RKO (cell line): Measurements from ENCODE around the gene CHPF.

Experiments
- DNase-seq: peaks from one replicate; pipeline ENCODE4 v3.0.0-alpha.2; 2016; ENCODE audit warnings: low spot score

CHPF gene

DNA sequence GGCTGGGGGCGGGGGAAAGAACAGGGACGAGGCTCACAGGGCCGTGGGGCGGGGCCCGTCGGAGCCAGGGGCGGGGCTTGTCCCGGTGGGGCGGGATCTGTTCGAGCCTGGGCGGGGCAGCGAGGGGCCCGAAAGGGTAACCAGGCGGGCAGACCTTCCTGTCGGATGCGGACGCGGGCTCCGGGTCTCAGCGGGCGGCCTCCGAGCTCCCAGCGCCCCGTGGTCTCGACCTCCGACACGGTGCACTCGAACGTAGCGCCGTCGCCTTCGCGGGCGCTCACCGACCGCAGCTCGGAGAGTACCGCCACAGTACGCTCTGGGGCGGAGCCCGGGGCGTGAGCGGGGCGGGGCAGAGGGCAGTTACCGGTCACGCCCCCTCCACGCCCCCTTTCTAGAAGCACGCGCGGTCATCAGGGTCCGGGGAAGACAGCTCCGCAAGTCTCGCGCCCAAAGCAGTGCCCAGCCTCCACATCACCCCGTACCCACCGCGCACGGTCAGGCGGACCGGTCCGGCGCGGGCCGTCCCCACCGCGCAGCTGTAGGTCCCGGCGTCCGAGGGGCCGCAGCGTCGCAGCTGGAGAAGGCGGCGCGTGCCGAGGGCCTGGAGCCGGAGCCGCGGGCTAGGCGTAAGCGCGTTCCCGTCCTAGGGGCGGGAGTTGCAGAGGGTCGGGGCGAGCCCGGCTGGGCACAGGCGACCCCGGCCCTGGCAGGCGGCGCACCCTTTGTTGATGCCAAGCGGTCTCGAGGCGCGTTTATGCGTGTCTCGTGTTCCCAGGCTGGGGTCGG lies 9.0 kb upstream of the CHPF start:
- DNase-seq: no peak

- DNase-seq: no peak
Measured at GRCh38 chr2:219551441-219552381, 8.1 kb upstream of the CHPF start.

DNA sequence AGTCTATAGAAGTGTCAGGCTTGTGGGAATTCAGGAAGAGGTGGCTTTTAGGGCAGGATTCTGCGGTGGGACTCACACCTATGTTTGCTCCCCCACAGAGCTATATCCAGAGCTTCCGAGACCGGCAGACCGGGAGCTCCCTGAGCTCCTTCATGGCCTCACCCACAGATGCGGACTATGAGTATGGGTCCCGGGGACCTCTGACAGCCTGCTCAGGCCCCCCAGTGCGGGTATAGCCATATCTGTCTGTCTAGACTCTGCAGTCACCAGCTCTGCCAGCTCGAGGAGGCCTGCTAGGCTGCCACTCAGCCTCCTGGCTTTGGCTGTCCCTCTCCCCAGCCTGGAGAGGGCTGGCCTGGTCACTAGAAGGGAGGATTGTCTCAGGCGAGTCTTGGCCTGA lies 6.0 kb upstream of the CHPF start:
- DNase-seq: no peak

- no peak for DNase-seq
Measured at GRCh38 chr2:219548990-219549389, 5.4 kb upstream of the CHPF start.

GRCh38 chr2:219547621-219548020 lies 4.0 kb upstream of the CHPF start:
- no peak for DNase-seq

- DNase-seq: no peak
Measured at GRCh38 chr2:219545943-219546352, 2.3 kb upstream of the CHPF start.

GRCh38 chr2:219545295-219545942 lies 1.8 kb upstream of the CHPF start:
- DNase-seq: no peak

GRCh38 chr2:219544567-219544966 lies 958 bp upstream of the CHPF start:
- DNase-seq: no peak

DNA sequence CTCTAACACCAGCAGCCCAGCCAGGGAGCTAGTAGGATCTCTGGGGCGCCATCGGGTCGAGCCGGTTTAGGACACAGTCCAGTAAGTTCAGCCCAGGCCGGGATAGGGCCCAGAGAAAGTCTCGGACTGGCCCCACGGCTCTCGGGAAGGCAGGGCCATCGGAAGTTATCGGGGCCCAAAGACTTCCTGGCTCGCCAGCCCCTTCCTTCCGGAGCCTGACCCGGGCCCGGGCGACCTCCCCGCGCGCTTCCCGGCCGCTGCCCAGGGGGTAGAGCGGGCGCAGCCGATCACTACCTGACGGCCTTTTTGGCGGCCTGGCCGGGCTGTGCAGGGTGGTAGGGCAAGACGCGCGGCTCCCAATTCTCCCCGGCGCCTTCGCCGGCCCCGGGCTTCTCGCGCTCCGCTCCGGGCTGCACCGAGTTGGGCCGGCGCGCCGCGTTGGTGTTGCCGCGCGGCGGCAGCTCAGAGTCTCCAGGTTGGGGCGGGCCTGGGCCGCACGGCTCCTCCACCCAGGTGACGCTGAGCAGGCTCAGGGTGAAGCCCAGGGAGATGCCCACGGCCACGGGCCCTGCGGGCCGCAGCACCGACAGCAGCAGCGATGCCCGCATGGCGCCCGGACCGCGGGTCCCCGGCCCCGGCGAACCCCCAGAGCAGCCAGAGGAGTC lies 546 bp downstream of the CHPF start:
- DNase-seq: peak; percentile 62

DNA sequence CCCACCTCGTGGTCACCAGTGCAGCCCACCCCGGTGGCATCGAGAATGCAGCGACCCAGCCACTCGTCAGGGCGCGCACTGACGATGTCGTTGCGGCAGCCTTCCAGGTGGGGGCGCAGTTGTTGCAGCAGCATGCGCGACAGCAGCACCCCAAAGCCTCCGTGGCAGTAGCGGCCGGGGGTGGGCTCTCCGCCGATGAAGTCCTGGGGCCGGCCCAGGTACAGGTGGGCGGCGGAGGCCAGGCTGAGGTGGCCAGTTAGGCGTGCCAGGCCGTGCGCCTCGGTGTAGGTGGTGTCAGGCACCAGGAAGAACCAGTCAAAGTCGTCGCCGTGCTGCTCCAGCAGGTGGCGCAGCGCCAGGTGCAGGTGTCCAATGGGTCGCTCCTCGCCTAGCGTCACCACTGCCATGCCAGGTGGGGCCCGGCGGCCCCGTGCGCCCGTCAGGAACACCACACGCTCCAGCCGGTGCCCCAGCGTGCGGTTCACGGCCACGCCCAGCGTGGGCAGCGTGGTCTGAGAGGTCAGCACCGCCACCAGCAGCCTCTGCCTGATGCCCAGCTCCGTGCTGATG lies 1.9 kb downstream of the CHPF start:
- peak; percentile 77 for DNase-seq

GRCh38 chr2:219540784-219541504 lies 2.7 kb downstream of the CHPF start:
- DNase-seq: peak; percentile 12

- no peak for DNase-seq
Measured at GRCh38 chr2:219539926-219540678, 3.5 kb downstream of the CHPF start.

GRCh38 chr2:219538956-219539788 lies 4.4 kb downstream of the CHPF start:
- no peak for DNase-seq

DNA sequence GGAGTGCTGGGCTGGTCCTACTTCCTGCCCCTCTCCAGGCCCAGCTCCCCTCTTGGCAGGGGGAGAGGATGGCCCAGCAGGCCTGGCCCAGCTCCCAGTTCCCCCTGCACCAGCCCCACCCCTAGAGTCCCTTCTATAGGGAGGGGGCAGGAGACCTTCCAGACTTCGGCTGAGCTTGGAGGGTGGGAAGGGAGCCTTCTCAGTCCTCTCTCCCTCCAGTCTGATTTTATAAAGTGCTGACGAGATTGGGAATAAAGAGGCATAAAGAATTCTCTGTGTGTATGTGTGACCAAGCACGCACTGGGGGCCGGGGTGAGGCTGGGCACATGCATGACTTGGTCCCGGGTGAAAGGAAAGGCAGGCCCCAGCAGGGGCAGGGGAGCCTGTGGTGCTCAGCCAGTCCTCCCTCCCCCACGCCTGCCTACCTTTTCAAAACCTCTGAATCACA lies 5.1 kb downstream of the CHPF start:
- no peak for DNase-seq

- DNase-seq: no peak
Measured at GRCh38 chr2:219537657-219538488, 5.7 kb downstream of the CHPF start.

DNA sequence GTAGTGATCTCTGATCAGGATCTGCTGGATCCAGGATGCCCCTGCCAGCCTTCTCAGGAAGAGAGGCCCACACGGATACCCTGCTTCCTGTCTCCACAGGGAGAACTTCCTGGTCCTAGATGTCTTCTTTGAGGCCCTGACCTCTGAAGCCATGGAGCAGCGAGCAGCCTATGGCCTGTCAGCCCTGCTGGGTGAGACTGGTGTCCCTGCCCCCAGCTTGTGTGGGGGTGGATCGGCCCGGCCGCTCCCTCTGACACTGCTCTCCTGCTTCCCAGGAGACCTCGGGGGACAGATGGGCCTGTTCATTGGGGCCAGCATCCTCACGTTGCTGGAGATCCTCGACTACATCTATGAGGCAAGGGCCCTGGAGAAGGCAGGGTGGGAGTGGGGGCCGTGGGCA lies 6.6 kb downstream of the CHPF start:
- DNase-seq: no peak

DNA sequence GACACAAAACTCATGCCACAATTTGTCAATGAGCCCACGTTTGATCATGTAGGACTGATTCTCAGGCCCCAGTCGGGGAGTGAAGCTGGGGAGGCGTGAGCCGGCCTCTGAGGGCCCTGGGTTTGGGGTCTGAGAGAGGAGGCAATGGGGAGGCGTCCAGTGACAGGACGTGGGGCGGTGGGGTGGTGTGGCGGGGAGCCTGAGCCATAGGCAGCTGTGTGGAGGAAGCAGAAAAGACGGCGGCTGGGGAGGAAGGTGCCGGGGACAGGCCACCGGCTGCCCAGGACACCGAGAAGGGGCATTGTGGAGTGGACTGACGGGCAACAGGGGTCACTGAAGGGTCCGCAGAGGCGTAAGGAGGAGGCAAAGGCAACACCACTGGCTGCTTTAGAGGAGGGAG lies 7.2 kb downstream of the CHPF start:
- no peak for DNase-seq

GRCh38 chr2:219533930-219534661 lies 9.5 kb downstream of the CHPF start:
- no peak for DNase-seq
